ENCODE data around the gene GALNT9. TPM values are rescaled to one million over a fixed set of nuclear protein-coding genes. Genes with fewer than 3 reads are reported as not detected.
A peak's percentile ranks its signal among the peaks of the same experiment; 100 is the strongest.
"Not testable (repeated sequence)": the region's sequence is repeated elsewhere in the genome, so short reads cannot be mapped to it uniquely, and the experiment has no call there.

The GALNT9 gene
- total and polyA plus RNA-seq, 4 experiments from 2014 or later, result 0.61 TPM; not detected in 3

DNA sequence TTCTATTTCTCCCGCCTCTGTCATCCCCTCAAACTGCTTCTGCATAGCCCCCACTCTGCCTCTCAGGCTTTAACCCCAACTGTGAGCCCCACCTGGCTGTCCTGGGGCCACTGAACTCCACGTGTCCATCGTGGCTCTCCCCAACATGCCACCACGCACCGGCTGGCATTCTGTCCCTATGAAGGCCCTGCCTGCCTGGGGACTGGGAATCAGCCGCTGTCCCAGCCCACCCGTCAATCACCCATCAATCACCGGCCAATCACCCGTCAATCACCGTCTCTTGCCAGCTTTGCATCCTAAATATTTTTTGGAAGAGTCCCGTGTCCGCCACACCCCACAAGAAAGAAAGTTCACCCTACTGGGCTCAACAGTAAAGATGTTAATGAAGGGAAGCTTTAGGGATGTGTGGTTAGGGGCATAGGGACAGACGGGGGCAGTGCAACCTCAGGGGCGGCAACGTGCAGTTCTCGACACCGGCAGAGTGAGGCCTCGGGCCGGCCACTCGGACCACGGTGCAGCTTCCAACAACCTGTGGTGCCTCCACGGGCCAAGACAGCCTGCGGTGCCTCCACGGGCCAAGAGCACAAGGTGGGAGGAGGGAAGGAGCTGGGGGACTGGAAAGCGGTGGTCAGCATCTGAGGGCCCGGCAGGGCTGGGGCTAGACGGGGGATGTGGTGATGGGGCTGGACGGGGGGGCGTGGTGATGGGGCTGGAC, 85.6 kb downstream of the GALNT9 start:
- Mint-ChIP-seq H3K36me3 (no peaks in the 10 kb centered on the region), H3K4me3 (peak overlapping the region in 1 of 8 donors; percentile 68), H3K27ac (peak overlapping the region in 2 of 7 donors; percentile 78 to 83), H3K9me3 (no peaks in the 10 kb centered on the region), H3K4me1 (peaks cover 0 to 5% (median 0%) of the 10 kb centered on the region in 4 donors), H3K27me3 (peaks cover under 1 to 4% of the 10 kb centered on the region in 2 donors)
- ChIA-PET POLR2A (ENCODE audit: partially characterized antibody) (no interaction called here), CTCF (ENCODE audit: partially characterized antibody) (no interaction called here)
- no peak overlapping the region for H3K27ac ChIP-seq (ENCODE audit: low read depth, low read length)
- no peaks in the 10 kb centered on the region for H3K27me3 ChIP-seq (ENCODE audit: insufficient read depth, low read length)
- intact Hi-C loops (cut with micrococcal nuclease), result no loop called here
- H3K36me3 ChIP-seq (ENCODE audit: insufficient read depth, low read length), result no peaks in the 10 kb centered on the region
- no peaks in the 10 kb centered on the region for H3K4me1 ChIP-seq (ENCODE audit: insufficient read depth, low read length)
- H3K4me3 ChIP-seq (ENCODE audit: low read length in 2 of 2), result no peak overlapping the region
- no peak for DNase-seq
- H3K9me3 ChIP-seq (ENCODE audit: control insufficient read depth in 1 of 2, low read length in 2 of 2), result no peaks in the 10 kb centered on the region

GRCh38 chr12:132243171-132243570, 86.2 kb downstream of the GALNT9 start:
- intact Hi-C loops (cut with micrococcal nuclease); H3K9me3 ChIP-seq (ENCODE audit: control insufficient read depth in 1 of 2, low read length in 2 of 2); H3K27me3 Mint-ChIP-seq; H3K27me3 ChIP-seq (ENCODE audit: insufficient read depth, low read length); CTCF ChIA-PET (ENCODE audit: partially characterized antibody); H3K4me3 ChIP-seq (ENCODE audit: low read length in 2 of 2); H3K36me3 ChIP-seq (ENCODE audit: insufficient read depth, low read length); H3K4me1 Mint-ChIP-seq; H3K4me1 ChIP-seq (ENCODE audit: insufficient read depth, low read length); H3K9me3 Mint-ChIP-seq; DNase-seq; H3K4me3 Mint-ChIP-seq; POLR2A ChIA-PET (ENCODE audit: partially characterized antibody); H3K27ac ChIP-seq (ENCODE audit: low read depth, low read length); H3K36me3 Mint-ChIP-seq; H3K27ac Mint-ChIP-seq: not testable (repeated sequence)

DNA sequence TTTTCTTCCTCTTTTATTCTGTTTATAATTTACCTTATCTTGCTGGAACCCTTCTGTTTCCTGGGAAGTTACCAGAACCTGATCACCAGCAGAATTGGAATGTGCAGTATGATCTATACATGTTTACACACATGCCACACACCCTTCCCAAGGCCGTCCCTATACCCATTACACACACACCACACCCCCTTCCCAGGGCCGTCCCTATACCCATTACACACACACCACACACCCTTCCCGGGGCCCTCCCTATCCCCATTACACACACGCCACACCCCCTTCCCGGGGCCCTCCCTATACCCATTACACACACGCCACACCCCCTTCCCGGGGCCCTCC, 88.8 kb downstream of the GALNT9 start:
- DNase-seq; H3K27ac ChIP-seq (ENCODE audit: low read depth, low read length); H3K36me3 ChIP-seq (ENCODE audit: insufficient read depth, low read length); H3K27me3 Mint-ChIP-seq; H3K36me3 Mint-ChIP-seq; H3K4me3 ChIP-seq (ENCODE audit: low read length in 2 of 2); H3K9me3 Mint-ChIP-seq; POLR2A ChIA-PET (ENCODE audit: partially characterized antibody); H3K4me1 ChIP-seq (ENCODE audit: insufficient read depth, low read length); H3K9me3 ChIP-seq (ENCODE audit: control insufficient read depth in 1 of 2, low read length in 2 of 2); H3K4me1 Mint-ChIP-seq; intact Hi-C loops (cut with micrococcal nuclease); H3K4me3 Mint-ChIP-seq; H3K27ac Mint-ChIP-seq; H3K27me3 ChIP-seq (ENCODE audit: insufficient read depth, low read length); CTCF ChIA-PET (ENCODE audit: partially characterized antibody): not testable (repeated sequence)

GRCh38 chr12:132239796-132240668, 89.4 kb downstream of the GALNT9 start:
- intact Hi-C loops (cut with micrococcal nuclease), result no loop called here
- no peak overlapping the region for H3K27ac ChIP-seq (ENCODE audit: low read depth, low read length)
- H3K27me3 Mint-ChIP-seq, result no peaks in the 10 kb centered on the region
- H3K4me3 Mint-ChIP-seq, result no peak overlapping the region
- H3K36me3 Mint-ChIP-seq, result no peaks in the 10 kb centered on the region
- H3K9me3 Mint-ChIP-seq, result peaks cover 0 to 2% (median 0%) of the 10 kb centered on the region in 8 donors
- ChIA-PET POLR2A (ENCODE audit: partially characterized antibody) (no interaction called here), CTCF (ENCODE audit: partially characterized antibody) (no interaction called here)
- H3K27ac Mint-ChIP-seq, result peak overlapping the region in 3 of 7 donors; percentile 1 to 78 (median 69)
- H3K27me3 ChIP-seq (ENCODE audit: insufficient read depth, low read length), result no peaks in the 10 kb centered on the region
- no peaks in the 10 kb centered on the region for H3K9me3 ChIP-seq (ENCODE audit: control insufficient read depth in 1 of 2, low read length in 2 of 2)
- H3K36me3 ChIP-seq (ENCODE audit: insufficient read depth, low read length), result no peaks in the 10 kb centered on the region
- no peaks in the 10 kb centered on the region for H3K4me1 ChIP-seq (ENCODE audit: insufficient read depth, low read length)
- DNase-seq, result no peak
- no peak overlapping the region for H3K4me3 ChIP-seq (ENCODE audit: low read length in 2 of 2)
- H3K4me1 Mint-ChIP-seq, result peaks cover 0 to 7% (median 0%) of the 10 kb centered on the region in 4 donors

DNA sequence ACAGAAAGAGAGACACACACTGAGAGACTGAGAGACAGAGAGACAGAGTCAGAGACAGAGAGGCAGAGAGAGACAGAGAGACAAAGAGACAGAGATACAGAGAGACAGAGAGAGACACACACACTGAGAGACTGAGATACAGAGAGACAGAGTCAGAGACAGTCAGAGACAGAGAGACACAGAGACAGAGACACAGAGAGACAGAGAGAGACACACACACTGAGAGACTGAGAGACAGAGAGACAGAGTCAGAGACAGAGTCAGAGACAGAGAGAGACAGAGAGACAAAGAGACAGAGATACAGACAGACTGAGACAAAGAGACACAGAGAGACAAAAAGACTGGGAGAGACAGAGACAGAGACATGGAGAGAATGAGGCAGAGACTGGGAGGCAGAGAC, 90.0 kb downstream of the GALNT9 start:
- ChIA-PET POLR2A (ENCODE audit: partially characterized antibody) (no interaction called here), CTCF (ENCODE audit: partially characterized antibody) (no interaction called here)
- Mint-ChIP-seq H3K4me1 (peaks cover 0 to 7% (median 0%) of the 10 kb centered on the region in 4 donors), H3K27me3 (no peaks in the 10 kb centered on the region), H3K4me3 (no peak overlapping the region), H3K9me3 (peaks cover 0 to 2% (median 0%) of the 10 kb centered on the region in 8 donors), H3K36me3 (no peaks in the 10 kb centered on the region), H3K27ac (peak overlapping the region in 4 of 7 donors; percentile 4 to 78 (median 31))
- no peaks in the 10 kb centered on the region for H3K27me3 ChIP-seq (ENCODE audit: insufficient read depth, low read length)
- H3K4me1 ChIP-seq (ENCODE audit: insufficient read depth, low read length), result no peaks in the 10 kb centered on the region
- no peaks in the 10 kb centered on the region for H3K36me3 ChIP-seq (ENCODE audit: insufficient read depth, low read length)
- H3K27ac ChIP-seq (ENCODE audit: low read depth, low read length), result no peak overlapping the region
- no peak for DNase-seq
- no peaks in the 10 kb centered on the region for H3K9me3 ChIP-seq (ENCODE audit: control insufficient read depth in 1 of 2, low read length in 2 of 2)
- no peak overlapping the region for H3K4me3 ChIP-seq (ENCODE audit: low read length in 2 of 2)
- intact Hi-C loops (cut with micrococcal nuclease), result no loop called here

- Mint-ChIP-seq H3K27me3 (no peaks in the 10 kb centered on the region), H3K9me3 (peaks cover 0 to 2% (median 0%) of the 10 kb centered on the region in 8 donors), H3K36me3 (no peaks in the 10 kb centered on the region), H3K27ac (peak overlapping the region in 2 of 7 donors; percentile 24 to 70), H3K4me3 (no peak overlapping the region), H3K4me1 (peaks cover 0 to 7% (median 0%) of the 10 kb centered on the region in 4 donors)
- Histone ChIP-seq H3K27me3 (ENCODE audit: insufficient read depth, low read length) (no peaks in the 10 kb centered on the region), H3K4me3 (ENCODE audit: low read length in 2 of 2) (no peak overlapping the region), H3K9me3 (ENCODE audit: control insufficient read depth in 1 of 2, low read length in 2 of 2) (no peaks in the 10 kb centered on the region), H3K4me1 (ENCODE audit: insufficient read depth, low read length) (no peaks in the 10 kb centered on the region), H3K27ac (ENCODE audit: low read depth, low read length) (no peak overlapping the region), H3K36me3 (ENCODE audit: insufficient read depth, low read length) (no peaks in the 10 kb centered on the region)
- CTCF ChIA-PET (ENCODE audit: partially characterized antibody), result no interaction called here
- intact Hi-C loops (cut with micrococcal nuclease), result no loop called here
- no peak for DNase-seq
- POLR2A ChIA-PET (ENCODE audit: partially characterized antibody), result no interaction called here
Measured at GRCh38 chr12:132238884-132239283, 90.5 kb downstream of the GALNT9 start.

GRCh38 chr12:132238488-132238854, 90.9 kb downstream of the GALNT9 start:
- intact Hi-C loops (cut with micrococcal nuclease), result no loop called here
- Mint-ChIP-seq H3K27me3 (no peaks in the 10 kb centered on the region), H3K36me3 (no peaks in the 10 kb centered on the region), H3K27ac (no peak overlapping the region), H3K4me3 (no peak overlapping the region), H3K4me1 (peaks cover 0 to 4% (median 0%) of the 10 kb centered on the region in 4 donors), H3K9me3 (peaks cover 0 to 2% (median 0%) of the 10 kb centered on the region in 8 donors)
- H3K9me3 ChIP-seq (ENCODE audit: control insufficient read depth in 1 of 2, low read length in 2 of 2), result no peaks in the 10 kb centered on the region
- no peak for DNase-seq
- ChIA-PET CTCF (ENCODE audit: partially characterized antibody) (no interaction called here), POLR2A (ENCODE audit: partially characterized antibody) (no interaction called here)
- no peaks in the 10 kb centered on the region for H3K27me3 ChIP-seq (ENCODE audit: insufficient read depth, low read length)
- no peaks in the 10 kb centered on the region for H3K4me1 ChIP-seq (ENCODE audit: insufficient read depth, low read length)
- no peak overlapping the region for H3K27ac ChIP-seq (ENCODE audit: low read depth, low read length)
- no peaks in the 10 kb centered on the region for H3K36me3 ChIP-seq (ENCODE audit: insufficient read depth, low read length)
- H3K4me3 ChIP-seq (ENCODE audit: low read length in 2 of 2), result no peak overlapping the region

Measured in CD4-positive, alpha-beta memory T cell (primary cell).